Measurements from ENCODE around the gene CLGN.

GRCh38 chr4:140450352-140450751 lies 22.9 kb upstream of the CLGN start:
- no peak for TF ChIP-seq CTCF (IDR thresholded peaks at IDR 0.05; ENCODE audit: low read depth, low read length, poor library complexity, severe bottlenecking)
- TF ChIP-seq EZH2phosphoT487 (IDR thresholded peaks at IDR 0.05; ENCODE audit: borderline replicate concordance, low read length) = no peak

All from DOHH2 (cell line).